IMR-90 (cell line): Measurements from ENCODE around the gene NAP1L1.

ENCODE experiments used
- BHLHE40 ChIP-seq: fragments of 150-350 bp; IDR thresholded peaks from 2 replicates; pipeline ENCODE4 v1.6.1; 2016; ENCODE audit warnings: mild to moderate bottlenecking, low read depth, low read length
- CTCF ChIP-seq: conservative IDR thresholded peaks from 2 replicates; pipeline ENCODE4 v1.5.1; 2012; ENCODE audit warnings: mild to moderate bottlenecking, low read depth, low read length, improper control_type of control experiment
- ELK1 ChIP-seq: fragments of 150-350 bp; IDR thresholded peaks from 2 replicates; pipeline ENCODE4 v1.6.1; 2016; ENCODE audit warnings: low read depth, mild to moderate bottlenecking, low read length, moderate library complexity, borderline replicate concordance
- MAFK ChIP-seq: IDR thresholded peaks from 2 replicates; pipeline ENCODE4 v1.6.1; 2012; ENCODE audit warnings: low read depth, low read length, improper control_type of control experiment
- MAZ ChIP-seq: IDR thresholded peaks from 2 replicates; pipeline ENCODE4 v1.6.1; 2012; ENCODE audit warnings: low read depth, mild to moderate bottlenecking, low read length, improper control_type of control experiment, moderate library complexity, borderline replicate concordance
- MXI1 ChIP-seq: IDR thresholded peaks from 2 replicates; pipeline ENCODE4 v1.6.1; 2012; ENCODE audit warnings: low read depth, mild to moderate bottlenecking, low read length, moderate library complexity, borderline replicate concordance
- NFE2L2 ChIP-seq: fragments of 150-350 bp; IDR thresholded peaks from 2 replicates; pipeline ENCODE4 v1.6.1; 2016; ENCODE audit warnings: low read depth, mild to moderate bottlenecking, low read length
- POLR2A ChIP-seq: IDR thresholded peaks from 2 replicates; pipeline ENCODE4 v1.6.1; 2012; ENCODE audit warnings: mild to moderate bottlenecking, low read depth, low read length
- RAD21 ChIP-seq: IDR thresholded peaks from 2 replicates; pipeline ENCODE4 v1.6.1; 2012; ENCODE audit warnings: low read length, improper control_type of control experiment
- RCOR1 ChIP-seq: IDR thresholded peaks from 2 replicates; pipeline ENCODE4 v1.6.1; 2012; ENCODE audit warnings: mild to moderate bottlenecking, low read length, improper control_type of control experiment; ENCODE audit not compliant: insufficient replicate concordance
- SMC3 ChIP-seq: fragments of 150-350 bp; IDR thresholded peaks from 2 replicates; pipeline ENCODE4 v1.6.1; 2016; ENCODE audit warnings: low read depth, mild to moderate bottlenecking, antibody characterized with exemption, low read length, moderate library complexity
- USF2 ChIP-seq: fragments of 150-350 bp; IDR thresholded peaks from 2 replicates; pipeline ENCODE4 v1.6.1; 2017; ENCODE audit warnings: mild to moderate bottlenecking, antibody characterized with exemption, low read length, low read depth

GRCh38 chr12:76078748-76079147, 5.7 kb downstream of the NAP1L1 start:
- TF ChIP-seq MAZ: no peak
- TF ChIP-seq POLR2A: no peak
- TF ChIP-seq CTCF: no peak
- TF ChIP-seq MAFK: no peak
- no peak for TF ChIP-seq BHLHE40
- TF ChIP-seq MXI1: no peak
- TF ChIP-seq RCOR1: no peak
- no peak for TF ChIP-seq ELK1
- no peak for TF ChIP-seq SMC3
- no peak for TF ChIP-seq USF2
- TF ChIP-seq RAD21: no peak
- TF ChIP-seq NFE2L2: no peak
